Type B pancreatic cell (in vitro differentiated cells): ENCODE results near the gene SMIM9. TPM values are rescaled to one million over a fixed set of nuclear protein-coding genes. Genes with fewer than 3 reads are reported as not detected.

ENCODE experiments used
- DNase-seq: peaks from one replicate; pipeline ENCODE4 v3.0.0; 2021; ENCODE audit warnings: mixed read lengths; ENCODE audit not compliant: unreplicated experiment; ENCODE audit errors: extremely low spot score
- H3K27ac Mint-ChIP-seq: 2 replicates; pipeline ENCODE4 v1.8.0; 2021; ENCODE audit warnings: mild to moderate bottlenecking, mixed read lengths
- H3K27me3 Mint-ChIP-seq: 2 replicates; pipeline ENCODE4 v1.8.0; 2021; ENCODE audit warnings: mixed read lengths
- H3K36me3 Mint-ChIP-seq: 2 replicates; pipeline ENCODE4 v1.8.0; 2021; ENCODE audit warnings: mixed read lengths
- H3K4me1 Mint-ChIP-seq: one replicate; pipeline ENCODE4 v1.8.0; 2021; ENCODE audit warnings: mixed read lengths; ENCODE audit not compliant: unreplicated experiment
- H3K4me3 Mint-ChIP-seq: 2 replicates; pipeline ENCODE4 v1.8.0; 2021; ENCODE audit warnings: mild to moderate bottlenecking, mixed read lengths
- H3K9me3 Mint-ChIP-seq: 2 replicates; pipeline ENCODE4 v1.8.0; 2021; ENCODE audit warnings: mixed read lengths
- CTCF ChIP-seq: fragments of 200-600 bp; sonication (generic); conservative IDR thresholded peaks from 2 replicates; pipeline ENCODE4 v1.5.0; 2021; ENCODE audit warnings: antibody characterized with exemption, mild to moderate bottlenecking
- total RNA-seq: library from RNA; stranded (reverse); gene quantifications from 2 replicates; pipeline ENCODE4 v1.2.1, GENCODE V29; 2021; ENCODE audit warnings: low replicate concordance

SMIM9 gene
- total RNA-seq, 1 donor from 2014 or later: not detected

GRCh38 chrX:154784149-154784995 lies 50.1 kb downstream of the SMIM9 start:
- TF ChIP-seq CTCF: no peak
- Mint-ChIP-seq H3K4me3 (no peak overlapping the region), H3K4me1 (no peaks in the 10 kb centered on the region), H3K27ac (no peak overlapping the region), H3K9me3 (no peaks in the 10 kb centered on the region), H3K27me3 (no peaks in the 10 kb centered on the region), H3K36me3 (no peaks in the 10 kb centered on the region)
- no peak for DNase-seq

- Mint-ChIP-seq H3K9me3 (no peaks in the 10 kb centered on the region), H3K36me3 (peaks cover 17% of the 10 kb centered on the region)
Observed at GRCh38 chrX:154780968-154781367, 53.5 kb downstream of the SMIM9 start.

GRCh38 chrX:154779261-154779660 lies 55.2 kb downstream of the SMIM9 start:
- no peak for DNase-seq
- Mint-ChIP-seq H3K27ac (no peak overlapping the region), H3K27me3 (no peaks in the 10 kb centered on the region), H3K4me3 (no peak overlapping the region), H3K36me3 (peaks cover 21% of the 10 kb centered on the region), H3K4me1 (no peaks in the 10 kb centered on the region), H3K9me3 (no peaks in the 10 kb centered on the region)
- no peak for TF ChIP-seq CTCF

More at GRCh38 chrX:154780968-154781367, 53.5 kb downstream of the SMIM9 start:
- Mint-ChIP-seq H3K4me3 (no peak overlapping the region), H3K4me1 (no peaks in the 10 kb centered on the region), H3K27ac (no peak overlapping the region), H3K27me3 (no peaks in the 10 kb centered on the region)
- DNase-seq: no peak
- no peak for TF ChIP-seq CTCF

GRCh38 chrX:154776753-154777152 lies 57.7 kb downstream of the SMIM9 start:
- no peak for DNase-seq
- H3K4me1 Mint-ChIP-seq: no peaks in the 10 kb centered on the region
- H3K9me3 Mint-ChIP-seq: peaks cover 5% of the 10 kb centered on the region
- peaks cover 33% of the 10 kb centered on the region for H3K36me3 Mint-ChIP-seq
- H3K27me3 Mint-ChIP-seq: no peaks in the 10 kb centered on the region
- H3K27ac Mint-ChIP-seq: no peak overlapping the region
- no peak for TF ChIP-seq CTCF
- no peak overlapping the region for H3K4me3 Mint-ChIP-seq

GRCh38 chrX:154775419-154776349 lies 58.8 kb downstream of the SMIM9 start:
- DNase-seq: no peak
- H3K36me3 Mint-ChIP-seq: peaks cover 41% of the 10 kb centered on the region
- H3K27ac Mint-ChIP-seq: no peak overlapping the region
- H3K9me3 Mint-ChIP-seq: peaks cover 5% of the 10 kb centered on the region
- H3K4me3 Mint-ChIP-seq: no peak overlapping the region
- TF ChIP-seq CTCF: no peak
- H3K27me3 Mint-ChIP-seq: no peaks in the 10 kb centered on the region
- no peaks in the 10 kb centered on the region for H3K4me1 Mint-ChIP-seq
